ENCODE data around the gene CCNG2. TPM values are rescaled to one million over a fixed set of nuclear protein-coding genes. Genes with fewer than 3 reads are reported as not detected.

The CCNG2 gene
- total RNA-seq, 1 donor from 2014 or later, result 52.7 TPM

DNA sequence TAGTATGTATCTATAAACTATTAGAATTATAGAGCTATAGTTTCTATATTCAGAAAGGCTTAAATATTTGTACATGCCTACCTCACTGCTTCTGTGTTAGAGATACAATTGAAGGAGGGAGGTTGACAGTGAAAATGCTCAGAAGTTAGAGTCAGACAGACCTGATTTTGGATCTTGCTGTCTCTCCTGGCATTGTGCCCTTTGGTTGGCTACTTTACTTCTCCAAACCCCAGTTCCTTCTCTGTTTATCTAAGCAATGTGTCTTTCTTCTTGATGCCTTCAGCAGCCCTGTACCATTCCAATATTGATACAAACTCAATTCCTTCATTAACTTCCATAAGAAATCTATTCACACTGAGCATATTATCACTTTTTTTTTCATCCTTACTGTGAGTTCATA lies 28.7 kb downstream of the CCNG2 start:
- Histone ChIP-seq H3K27ac (ENCODE audit: low read depth, low read length) (no peak overlapping the region), H3K4me1 (ENCODE audit: control insufficient read depth in 3 of 3, insufficient read depth in 3 of 3, low read length in 3 of 3) (peaks cover 0 to 7% (median 3%) of the 10 kb centered on the region in 3 donors), H3K4me3 (ENCODE audit: low read length in 3 of 3) (no peak overlapping the region), H3K27me3 (ENCODE audit: control insufficient read depth in 3 of 3, insufficient read depth in 3 of 3, low read length in 3 of 3) (no peaks in the 10 kb centered on the region), H3K36me3 (ENCODE audit: control insufficient read depth in 3 of 3, insufficient read depth in 3 of 3, low read length in 3 of 3) (no peaks in the 10 kb centered on the region), H3K9ac (ENCODE audit: low read depth in 1 of 3, low read length in 3 of 3) (no peak overlapping the region), H3K9me3 (ENCODE audit: control insufficient read depth in 3 of 3, low read length in 3 of 3) (no peaks in the 10 kb centered on the region)

DNA sequence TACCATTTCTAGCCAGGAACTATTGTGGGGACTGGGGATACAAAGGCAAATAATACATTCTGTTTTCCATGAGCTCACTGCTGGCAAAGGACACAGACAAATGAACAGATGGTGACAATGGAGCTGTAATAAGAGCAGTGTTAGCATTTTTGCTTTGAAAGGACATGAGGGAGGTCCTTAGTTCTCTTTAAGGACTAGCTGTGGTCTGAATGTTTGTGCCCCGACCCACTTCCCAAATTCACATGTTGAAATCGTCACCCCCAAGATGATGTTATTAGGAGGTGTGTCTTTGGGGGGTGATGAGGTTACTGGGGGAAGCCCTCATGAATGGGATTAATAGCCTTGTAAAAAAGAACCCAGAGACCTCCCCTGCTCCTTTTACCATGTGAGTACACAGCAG lies 30.3 kb downstream of the CCNG2 start:
- no peaks in the 10 kb centered on the region for H3K9me3 ChIP-seq (ENCODE audit: control insufficient read depth in 3 of 3, low read length in 3 of 3)
- no peak overlapping the region for H3K9ac ChIP-seq (ENCODE audit: low read depth in 1 of 3, low read length in 3 of 3)
- no peaks in the 10 kb centered on the region for H3K36me3 ChIP-seq (ENCODE audit: control insufficient read depth in 3 of 3, insufficient read depth in 3 of 3, low read length in 3 of 3)
- no peak overlapping the region for H3K4me3 ChIP-seq (ENCODE audit: low read length in 3 of 3)
- peaks cover 0 to 7% (median 3%) of the 10 kb centered on the region in 3 donors for H3K4me1 ChIP-seq (ENCODE audit: control insufficient read depth in 3 of 3, insufficient read depth in 3 of 3, low read length in 3 of 3)
- H3K27me3 ChIP-seq (ENCODE audit: control insufficient read depth in 3 of 3, insufficient read depth in 3 of 3, low read length in 3 of 3), result no peaks in the 10 kb centered on the region
- H3K27ac ChIP-seq (ENCODE audit: low read depth, low read length), result no peak overlapping the region

DNA sequence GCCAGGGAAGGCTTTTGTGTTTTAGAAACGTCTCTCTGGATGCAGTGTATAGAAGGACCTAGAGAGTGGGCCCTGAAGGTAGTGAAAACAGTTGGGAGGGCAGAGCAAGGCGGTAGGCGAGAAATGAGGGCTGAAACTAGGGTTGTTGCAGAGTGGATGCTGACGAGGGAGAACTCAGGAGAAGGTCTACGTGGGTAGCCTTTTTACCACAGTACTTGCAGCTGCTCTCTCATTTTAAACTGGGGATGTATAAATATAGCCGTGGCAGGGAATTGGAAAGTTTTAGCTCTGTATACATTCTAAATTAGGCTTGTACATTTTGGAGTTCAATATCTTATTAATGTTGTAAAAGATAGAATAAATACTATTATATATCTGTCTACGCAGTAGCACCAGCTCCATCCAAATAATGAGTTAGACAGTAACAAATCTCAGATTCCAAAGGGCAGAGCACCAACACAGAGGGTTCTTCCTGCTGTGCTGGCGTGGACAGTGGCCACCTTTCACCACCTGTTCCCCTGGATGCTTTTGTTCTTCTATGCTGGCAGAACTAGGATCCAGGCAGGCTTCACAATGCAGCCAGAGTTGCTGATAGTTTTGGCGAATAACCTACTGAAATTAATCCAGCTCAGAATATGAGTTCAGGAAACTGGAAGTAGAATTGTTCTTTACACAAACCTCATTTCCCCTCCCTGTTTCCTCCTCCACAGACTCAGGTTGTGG lies 31.7 kb downstream of the CCNG2 start:
- no peak overlapping the region for H3K27ac ChIP-seq (ENCODE audit: low read depth, low read length)
- peak overlapping the region in 1 of 3 donors; percentile 5 for H3K9ac ChIP-seq (ENCODE audit: low read depth in 1 of 3, low read length in 3 of 3)
- peaks cover 0 to 7% (median 3%) of the 10 kb centered on the region in 3 donors for H3K4me1 ChIP-seq (ENCODE audit: control insufficient read depth in 3 of 3, insufficient read depth in 3 of 3, low read length in 3 of 3)
- H3K27me3 ChIP-seq (ENCODE audit: control insufficient read depth in 3 of 3, insufficient read depth in 3 of 3, low read length in 3 of 3), result no peaks in the 10 kb centered on the region
- H3K36me3 ChIP-seq (ENCODE audit: control insufficient read depth in 3 of 3, insufficient read depth in 3 of 3, low read length in 3 of 3), result no peaks in the 10 kb centered on the region
- no peak overlapping the region for H3K4me3 ChIP-seq (ENCODE audit: low read length in 3 of 3)
- no peaks in the 10 kb centered on the region for H3K9me3 ChIP-seq (ENCODE audit: control insufficient read depth in 3 of 3, low read length in 3 of 3)

DNA sequence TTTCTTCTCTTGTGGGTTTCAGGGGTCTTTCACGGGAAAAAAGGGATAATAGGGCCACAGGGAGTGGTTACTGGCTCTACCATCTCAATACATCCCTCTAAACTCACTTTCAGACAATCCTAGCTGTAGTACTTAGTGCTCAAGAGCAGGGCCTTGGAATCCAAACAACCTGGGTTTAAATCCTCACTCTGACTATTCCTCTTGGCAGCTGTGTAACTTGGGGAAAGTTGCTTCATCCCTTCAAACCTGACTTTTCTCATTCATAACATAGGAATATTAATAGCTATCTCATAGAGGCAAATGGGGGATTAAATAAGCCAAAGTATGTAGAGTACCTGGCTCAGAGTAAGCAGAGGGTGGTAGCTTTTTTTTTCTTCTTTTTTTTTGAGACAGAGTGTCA lies 32.4 kb downstream of the CCNG2 start:
- Histone ChIP-seq H3K9me3 (ENCODE audit: control insufficient read depth in 3 of 3, low read length in 3 of 3) (no peaks in the 10 kb centered on the region), H3K4me3 (ENCODE audit: low read length in 3 of 3) (no peak overlapping the region), H3K4me1 (ENCODE audit: control insufficient read depth in 3 of 3, insufficient read depth in 3 of 3, low read length in 3 of 3) (peaks cover 0 to 7% (median 3%) of the 10 kb centered on the region in 3 donors), H3K9ac (ENCODE audit: low read depth in 1 of 3, low read length in 3 of 3) (no peak overlapping the region), H3K27me3 (ENCODE audit: control insufficient read depth in 3 of 3, insufficient read depth in 3 of 3, low read length in 3 of 3) (no peaks in the 10 kb centered on the region), H3K36me3 (ENCODE audit: control insufficient read depth in 3 of 3, insufficient read depth in 3 of 3, low read length in 3 of 3) (no peaks in the 10 kb centered on the region), H3K27ac (ENCODE audit: low read depth, low read length) (no peak overlapping the region)

DNA sequence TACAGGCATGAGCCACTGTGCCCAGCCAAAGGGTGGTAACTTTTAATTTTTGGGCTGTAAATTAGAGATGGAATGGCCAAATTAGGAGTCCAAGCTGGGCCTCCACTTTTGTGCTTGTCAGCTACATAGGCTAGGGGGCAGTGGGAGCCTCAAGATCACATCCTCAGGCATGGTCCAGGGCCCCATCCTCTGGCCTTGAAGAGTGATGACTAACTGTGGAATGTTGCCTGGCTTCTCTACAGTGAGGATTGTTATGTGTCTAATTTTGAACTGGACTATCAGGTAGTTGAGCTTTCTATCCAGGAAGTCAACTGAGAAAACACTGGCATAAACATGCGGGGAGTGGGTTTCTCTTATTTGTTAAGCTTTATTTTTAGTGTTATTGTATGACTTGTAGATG lies 33.0 kb downstream of the CCNG2 start:
- no peaks in the 10 kb centered on the region for H3K9me3 ChIP-seq (ENCODE audit: control insufficient read depth in 3 of 3, low read length in 3 of 3)
- H3K4me1 ChIP-seq (ENCODE audit: control insufficient read depth in 3 of 3, insufficient read depth in 3 of 3, low read length in 3 of 3), result peaks cover 0 to 7% (median 3%) of the 10 kb centered on the region in 3 donors
- H3K36me3 ChIP-seq (ENCODE audit: control insufficient read depth in 3 of 3, insufficient read depth in 3 of 3, low read length in 3 of 3), result no peaks in the 10 kb centered on the region
- H3K4me3 ChIP-seq (ENCODE audit: low read length in 3 of 3), result no peak overlapping the region
- H3K27ac ChIP-seq (ENCODE audit: low read depth, low read length), result no peak overlapping the region
- H3K27me3 ChIP-seq (ENCODE audit: control insufficient read depth in 3 of 3, insufficient read depth in 3 of 3, low read length in 3 of 3), result no peaks in the 10 kb centered on the region
- no peak overlapping the region for H3K9ac ChIP-seq (ENCODE audit: low read depth in 1 of 3, low read length in 3 of 3)

DNA sequence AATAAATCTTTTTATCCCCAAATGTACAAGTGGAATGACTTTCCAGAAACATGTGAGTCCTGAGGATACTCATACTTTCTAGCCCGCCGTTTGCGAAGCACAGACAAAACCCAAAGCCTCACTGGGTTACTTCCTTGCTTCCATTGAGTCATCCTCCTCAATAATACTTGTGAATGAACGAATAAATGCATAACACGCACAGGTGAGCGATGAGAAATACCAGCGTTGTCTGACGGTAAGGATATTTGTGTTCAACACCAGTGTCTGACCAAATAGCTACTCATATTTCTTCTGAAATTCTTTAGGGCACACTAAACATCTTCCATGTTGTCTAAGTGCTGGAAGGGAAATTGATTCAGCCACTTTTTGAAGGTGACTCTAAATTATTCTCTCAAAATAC lies 36.0 kb downstream of the CCNG2 start:
- Histone ChIP-seq H3K27me3 (ENCODE audit: control insufficient read depth in 3 of 3, insufficient read depth in 3 of 3, low read length in 3 of 3) (no peaks in the 10 kb centered on the region), H3K36me3 (ENCODE audit: control insufficient read depth in 3 of 3, insufficient read depth in 3 of 3, low read length in 3 of 3) (no peaks in the 10 kb centered on the region), H3K4me3 (ENCODE audit: low read length in 3 of 3) (no peak overlapping the region), H3K9me3 (ENCODE audit: control insufficient read depth in 3 of 3, low read length in 3 of 3) (no peaks in the 10 kb centered on the region), H3K4me1 (ENCODE audit: control insufficient read depth in 3 of 3, insufficient read depth in 3 of 3, low read length in 3 of 3) (peaks cover 0 to 7% (median 3%) of the 10 kb centered on the region in 3 donors), H3K9ac (ENCODE audit: low read depth in 1 of 3, low read length in 3 of 3) (no peak overlapping the region), H3K27ac (ENCODE audit: low read depth, low read length) (no peak overlapping the region)

GRCh38 chr4:77193511-77194102 lies 36.6 kb downstream of the CCNG2 start:
- Histone ChIP-seq H3K36me3 (ENCODE audit: control insufficient read depth in 3 of 3, insufficient read depth in 3 of 3, low read length in 3 of 3) (no peaks in the 10 kb centered on the region), H3K27me3 (ENCODE audit: control insufficient read depth in 3 of 3, insufficient read depth in 3 of 3, low read length in 3 of 3) (no peaks in the 10 kb centered on the region), H3K9me3 (ENCODE audit: control insufficient read depth in 3 of 3, low read length in 3 of 3) (no peaks in the 10 kb centered on the region), H3K27ac (ENCODE audit: low read depth, low read length) (no peak overlapping the region), H3K4me1 (ENCODE audit: control insufficient read depth in 3 of 3, insufficient read depth in 3 of 3, low read length in 3 of 3) (peaks cover 0 to 7% (median 3%) of the 10 kb centered on the region in 3 donors), H3K4me3 (ENCODE audit: low read length in 3 of 3) (no peak overlapping the region), H3K9ac (ENCODE audit: low read depth in 1 of 3, low read length in 3 of 3) (no peak overlapping the region)

- H3K4me3 ChIP-seq (ENCODE audit: low read length in 3 of 3), result no peak overlapping the region
- no peak overlapping the region for H3K9ac ChIP-seq (ENCODE audit: low read depth in 1 of 3, low read length in 3 of 3)
- H3K9me3 ChIP-seq (ENCODE audit: control insufficient read depth in 3 of 3, low read length in 3 of 3), result no peaks in the 10 kb centered on the region
- H3K36me3 ChIP-seq (ENCODE audit: control insufficient read depth in 3 of 3, insufficient read depth in 3 of 3, low read length in 3 of 3), result no peaks in the 10 kb centered on the region
- no peaks in the 10 kb centered on the region for H3K27me3 ChIP-seq (ENCODE audit: control insufficient read depth in 3 of 3, insufficient read depth in 3 of 3, low read length in 3 of 3)
- peaks cover 0 to under 1% (median 0%) of the 10 kb centered on the region in 3 donors for H3K4me1 ChIP-seq (ENCODE audit: control insufficient read depth in 3 of 3, insufficient read depth in 3 of 3, low read length in 3 of 3)
- no peak overlapping the region for H3K27ac ChIP-seq (ENCODE audit: low read depth, low read length)
Observed at GRCh38 chr4:77194366-77194765, 37.4 kb downstream of the CCNG2 start.

DNA sequence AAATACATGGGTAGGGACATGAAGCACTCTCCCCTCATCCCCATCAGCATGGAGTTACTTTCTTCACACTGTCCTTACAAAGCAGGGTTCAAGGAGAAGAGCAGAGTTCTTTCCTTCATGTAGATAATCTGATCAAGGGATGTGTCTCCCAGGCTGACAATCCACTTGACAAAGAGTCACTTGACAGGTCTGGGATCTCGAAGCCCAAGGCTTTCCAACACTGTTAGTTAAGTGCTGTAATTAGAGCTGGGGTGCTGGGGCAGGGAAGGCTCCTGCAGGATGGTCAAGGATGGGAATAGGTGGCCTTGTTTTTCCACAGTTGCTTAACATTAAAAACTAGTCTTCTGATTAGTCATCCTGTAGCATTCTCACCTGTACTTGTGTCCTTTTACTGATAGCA lies 38.0 kb downstream of the CCNG2 start:
- no peak overlapping the region for H3K4me3 ChIP-seq (ENCODE audit: low read length in 3 of 3)

GRCh38 chr4:77196866-77197265 lies 39.9 kb downstream of the CCNG2 start:
- Histone ChIP-seq H3K4me3 (ENCODE audit: low read length in 3 of 3) (no peak overlapping the region), H3K9ac (ENCODE audit: low read depth in 1 of 3, low read length in 3 of 3) (no peak overlapping the region), H3K9me3 (ENCODE audit: control insufficient read depth in 3 of 3, low read length in 3 of 3) (no peaks in the 10 kb centered on the region), H3K27me3 (ENCODE audit: control insufficient read depth in 3 of 3, insufficient read depth in 3 of 3, low read length in 3 of 3) (no peaks in the 10 kb centered on the region), H3K4me1 (ENCODE audit: control insufficient read depth in 3 of 3, insufficient read depth in 3 of 3, low read length in 3 of 3) (no peaks in the 10 kb centered on the region), H3K27ac (ENCODE audit: low read depth, low read length) (no peak overlapping the region), H3K36me3 (ENCODE audit: control insufficient read depth in 3 of 3, insufficient read depth in 3 of 3, low read length in 3 of 3) (no peaks in the 10 kb centered on the region)

More for the DNA sequence above, 38.0 kb downstream of the CCNG2 start:
- Histone ChIP-seq H3K27ac (ENCODE audit: low read depth, low read length) (no peak overlapping the region), H3K36me3 (ENCODE audit: control insufficient read depth in 3 of 3, insufficient read depth in 3 of 3, low read length in 3 of 3) (no peaks in the 10 kb centered on the region), H3K9ac (ENCODE audit: low read depth in 1 of 3, low read length in 3 of 3) (no peak overlapping the region), H3K9me3 (ENCODE audit: control insufficient read depth in 3 of 3, low read length in 3 of 3) (no peaks in the 10 kb centered on the region), H3K4me1 (ENCODE audit: control insufficient read depth in 3 of 3, insufficient read depth in 3 of 3, low read length in 3 of 3) (no peaks in the 10 kb centered on the region), H3K27me3 (ENCODE audit: control insufficient read depth in 3 of 3, insufficient read depth in 3 of 3, low read length in 3 of 3) (no peaks in the 10 kb centered on the region)
